HG02763 (cell line): ENCODE results near the gene MRPL41.
"Not testable (repeated sequence)": the region's sequence is repeated elsewhere in the genome, so short reads cannot be mapped to it uniquely, and the experiment has no call there.

Experiments used
- ATAC-seq: cut with Tn5 transposase; IDR thresholded peaks from one replicate; pipeline ENCODE4 v1.9.1; 2021; ENCODE audit warnings: mild to moderate bottlenecking, moderate library complexity; ENCODE audit not compliant: unreplicated experiment

The MRPL41 gene

DNA sequence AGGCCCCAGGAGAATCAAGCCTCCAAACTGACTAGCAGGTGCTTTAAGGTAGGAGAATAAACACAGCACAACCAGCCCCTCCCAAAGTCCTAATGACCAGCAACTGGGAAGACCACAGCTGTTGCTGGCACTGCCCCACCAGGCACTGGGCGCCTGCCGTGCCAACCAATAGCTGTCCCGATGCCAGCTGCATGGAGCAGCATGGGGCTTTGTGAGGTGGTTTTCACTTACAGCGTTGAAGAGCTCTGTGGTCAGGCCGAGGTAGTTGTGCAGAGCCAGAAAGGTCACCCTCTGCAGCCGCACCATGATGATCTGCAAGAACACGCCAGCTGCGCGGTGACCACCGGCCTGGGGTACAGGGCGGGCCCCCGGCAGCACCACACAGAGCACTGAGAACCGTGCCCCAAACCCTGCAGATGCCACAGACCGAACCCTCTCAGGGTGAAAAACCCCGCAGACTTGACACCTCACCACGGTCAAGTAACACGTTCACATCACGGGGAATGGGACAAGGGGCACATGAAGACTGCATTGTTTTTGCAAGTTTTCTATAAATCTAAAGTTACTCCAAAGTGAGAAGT is 30.2 kb upstream of the MRPL41 start:
- no peak for ATAC-seq

GRCh38 chr9:137522746-137523455 is 28.8 kb upstream of the MRPL41 start:
- ATAC-seq: no peak

GRCh38 chr9:137524161-137524980 is 27.3 kb upstream of the MRPL41 start:
- ATAC-seq: no peak

DNA sequence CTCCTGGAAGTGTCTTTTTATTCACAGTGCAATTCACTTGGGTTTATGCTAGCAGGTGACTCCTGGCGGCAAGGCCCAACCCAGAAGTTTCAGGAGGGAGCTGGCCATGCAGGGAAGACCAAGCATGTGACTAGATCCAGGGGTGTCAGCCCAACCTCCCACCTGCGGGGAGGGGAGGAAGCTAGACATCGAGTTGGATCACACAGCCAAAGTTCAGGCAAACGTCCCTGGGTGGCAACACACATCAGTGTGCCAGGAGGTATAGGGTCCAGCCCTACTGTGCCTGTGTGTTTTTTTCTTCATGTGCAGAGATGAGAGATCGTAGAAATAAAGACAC is 26.7 kb upstream of the MRPL41 start:
- no peak for ATAC-seq

DNA sequence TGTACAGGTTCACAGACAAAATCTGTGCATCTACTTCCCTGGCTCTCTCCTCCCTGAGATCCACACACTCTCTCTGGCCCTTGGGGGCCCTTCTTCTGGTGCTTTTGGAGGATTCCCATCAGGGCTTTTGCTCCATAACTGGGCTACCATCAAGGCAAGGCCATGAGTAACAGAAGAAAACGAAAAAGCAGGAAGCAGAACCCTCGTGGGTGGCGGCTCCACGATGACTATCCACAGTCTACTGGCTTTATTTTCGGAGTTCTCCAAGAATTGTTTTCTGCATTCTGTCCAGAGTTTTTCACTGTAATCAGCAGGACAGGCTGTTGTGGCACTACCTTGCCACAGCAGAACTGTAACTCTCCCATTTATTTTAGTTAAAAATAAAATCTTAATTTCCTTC is 21.3 kb upstream of the MRPL41 start:
- no peak for ATAC-seq

DNA sequence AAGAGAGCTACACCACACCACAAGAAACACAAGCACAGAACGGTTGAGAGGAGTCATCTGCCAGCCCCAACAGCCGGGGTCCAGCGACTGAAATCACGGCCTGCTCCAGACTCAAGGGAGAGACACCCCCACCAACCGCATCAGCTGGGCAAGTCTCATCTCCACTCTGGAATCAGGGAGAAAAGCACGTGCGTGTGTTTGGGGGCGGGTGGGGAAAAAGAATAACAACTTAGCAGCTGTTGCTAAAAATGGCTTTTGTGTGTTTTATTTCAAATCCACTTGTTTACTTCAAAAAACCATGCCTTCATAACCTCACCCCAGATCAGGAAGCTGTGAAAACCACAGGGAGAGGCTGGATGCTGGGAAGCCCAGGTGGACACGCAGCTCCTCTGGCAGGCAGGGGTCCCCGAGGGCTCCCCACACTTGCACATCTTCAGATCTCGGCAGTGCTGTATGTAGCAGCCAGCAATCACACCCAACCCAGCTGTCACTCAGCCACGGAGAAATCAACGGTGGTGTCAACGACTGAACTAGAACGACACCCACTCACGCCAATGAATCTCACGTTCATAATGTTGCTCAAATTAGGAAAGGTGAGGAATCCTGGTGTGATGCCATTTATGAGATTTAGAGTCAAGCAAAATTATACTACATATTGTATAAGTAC is 20.4 kb upstream of the MRPL41 start:
- no peak for ATAC-seq

DNA sequence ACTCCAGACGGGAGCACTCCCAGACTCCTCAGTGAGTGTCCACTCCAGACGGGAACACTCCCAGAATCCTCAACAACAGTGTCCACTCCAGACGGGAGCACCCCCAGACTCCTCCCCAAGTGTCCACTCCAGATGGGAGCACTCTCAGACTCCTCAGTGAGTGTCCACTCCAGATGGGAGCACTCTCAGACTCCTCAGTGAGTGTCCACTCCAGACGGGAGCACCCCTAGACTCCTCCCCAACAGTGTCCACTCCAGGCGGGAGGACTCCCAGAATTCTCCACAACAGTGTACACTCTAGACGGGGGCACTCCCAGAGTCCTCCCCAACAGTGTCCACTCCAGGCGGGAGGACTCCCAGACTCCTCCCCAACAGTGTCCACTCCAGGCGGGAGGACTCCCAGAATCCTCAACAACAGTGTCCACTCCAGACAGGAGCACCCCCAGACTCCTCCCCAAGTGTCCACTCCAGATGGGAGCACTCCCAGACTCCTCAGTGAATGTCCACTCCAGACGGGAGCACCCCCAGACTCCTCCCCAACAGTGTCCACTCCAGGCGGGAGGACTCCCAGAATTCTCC is 18.7 kb upstream of the MRPL41 start:
- ATAC-seq: not testable (repeated sequence)

GRCh38 chr9:137534256-137535119 is 17.2 kb upstream of the MRPL41 start:
- ATAC-seq: no peak

DNA sequence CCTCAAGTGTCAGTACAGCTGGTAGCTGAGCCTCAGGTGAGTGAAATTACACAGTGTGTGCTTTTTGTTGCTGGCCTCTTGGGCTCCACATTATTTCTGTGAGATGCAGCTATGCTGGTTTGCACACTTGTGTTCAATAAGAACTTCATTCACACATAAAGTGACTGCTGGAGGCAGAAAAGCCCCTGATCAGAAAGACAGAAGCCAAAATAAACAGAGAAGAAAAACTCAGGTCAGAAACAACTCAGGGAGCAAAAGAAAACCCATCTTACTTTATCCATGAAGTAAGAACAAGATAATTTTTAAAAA is 16.6 kb upstream of the MRPL41 start:
- no peak for ATAC-seq

- not testable (repeated sequence) for ATAC-seq
Measured at GRCh38 chr9:137536594-137537131, 15.0 kb upstream of the MRPL41 start.

DNA sequence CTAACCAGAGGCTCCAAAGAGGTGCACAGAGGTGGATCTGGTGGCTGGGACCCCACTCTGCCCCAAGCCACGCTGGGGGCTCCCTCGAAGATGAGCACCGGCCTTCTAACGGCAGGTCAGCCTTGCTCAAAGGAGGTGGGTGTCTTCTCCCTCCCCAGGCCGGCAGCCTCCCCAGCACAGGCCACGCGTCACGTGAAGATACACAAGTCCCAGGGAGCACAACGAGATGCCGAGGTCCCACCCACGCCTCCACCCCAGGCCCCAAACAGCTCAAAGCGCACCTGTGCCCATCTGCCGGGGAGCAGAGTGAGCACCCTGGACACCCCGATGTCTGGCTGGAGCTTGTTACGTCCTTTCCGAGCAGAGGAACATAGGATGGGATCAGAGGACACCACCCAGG is 13.6 kb upstream of the MRPL41 start:
- no peak for ATAC-seq

GRCh38 chr9:137540536-137540935 is 11.1 kb upstream of the MRPL41 start:
- ATAC-seq: no peak

GRCh38 chr9:137542486-137542885 is 9.2 kb upstream of the MRPL41 start:
- no peak for ATAC-seq

GRCh38 chr9:137543237-137543963 is 8.3 kb upstream of the MRPL41 start:
- ATAC-seq: no peak

GRCh38 chr9:137544176-137544760 is 7.4 kb upstream of the MRPL41 start:
- no peak for ATAC-seq

GRCh38 chr9:137545123-137545522 is 6.6 kb upstream of the MRPL41 start:
- no peak for ATAC-seq

DNA sequence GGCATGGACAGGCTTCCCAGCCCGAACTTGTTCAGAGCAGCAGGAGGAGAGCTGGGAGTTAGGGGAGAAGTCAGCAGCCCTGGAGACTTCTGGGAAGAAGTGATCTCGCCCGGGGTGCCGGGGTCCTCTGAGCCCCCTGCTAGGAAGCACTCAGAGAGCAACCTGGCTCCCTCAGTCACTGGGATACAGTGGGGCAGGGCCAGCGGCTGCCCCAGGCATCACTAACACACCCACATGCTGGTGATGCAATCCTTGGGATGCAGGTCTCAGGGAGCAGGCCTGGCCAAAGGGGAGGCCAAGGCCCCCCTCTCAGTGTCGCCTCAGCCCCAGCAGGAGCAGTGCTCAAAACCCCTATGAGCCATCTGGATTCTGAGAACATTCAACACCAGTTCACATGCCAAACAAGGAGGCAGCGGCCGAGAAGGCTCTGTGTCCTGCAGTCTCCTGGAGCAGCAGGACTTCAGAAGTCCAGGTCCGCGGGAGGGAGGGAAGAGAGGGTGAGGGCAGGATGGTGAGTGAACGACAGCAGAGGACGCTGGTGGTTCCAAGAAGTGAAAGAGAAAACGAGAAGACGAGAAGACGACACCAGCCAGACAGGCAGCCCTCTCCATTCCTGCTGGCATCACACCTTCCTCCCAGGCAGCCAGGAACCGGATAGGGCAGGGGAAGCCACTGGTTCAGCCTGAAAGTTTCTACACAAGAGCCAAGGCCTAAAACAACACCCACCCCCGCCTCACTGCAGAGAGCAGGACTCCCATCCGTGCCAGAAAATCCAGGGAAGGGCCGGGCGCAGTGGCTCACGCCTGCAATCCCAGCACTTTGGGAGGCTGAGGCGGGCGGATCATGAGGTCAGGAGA is 3.8 kb upstream of the MRPL41 start:
- no peak for ATAC-seq

- no peak for ATAC-seq
Measured at GRCh38 chr9:137550231-137550621, 1.5 kb upstream of the MRPL41 start, which contains the start of gene PNPLA7. TSS of gene PNPLA7 (minus strand) at chr9:137550402. CDS start at chr9:137550197, 205 bp downstream.
